GM18508 (cell line): Measurements from ENCODE around the gene TEKT3.

Experiments used
- ATAC-seq: cut with Tn5 transposase; IDR thresholded peaks from one replicate; pipeline ENCODE4 v1.9.1; 2021; ENCODE audit warnings: moderate number of reproducible peaks; ENCODE audit not compliant: insufficient read depth, unreplicated experiment

Gene TEKT3

DNA sequence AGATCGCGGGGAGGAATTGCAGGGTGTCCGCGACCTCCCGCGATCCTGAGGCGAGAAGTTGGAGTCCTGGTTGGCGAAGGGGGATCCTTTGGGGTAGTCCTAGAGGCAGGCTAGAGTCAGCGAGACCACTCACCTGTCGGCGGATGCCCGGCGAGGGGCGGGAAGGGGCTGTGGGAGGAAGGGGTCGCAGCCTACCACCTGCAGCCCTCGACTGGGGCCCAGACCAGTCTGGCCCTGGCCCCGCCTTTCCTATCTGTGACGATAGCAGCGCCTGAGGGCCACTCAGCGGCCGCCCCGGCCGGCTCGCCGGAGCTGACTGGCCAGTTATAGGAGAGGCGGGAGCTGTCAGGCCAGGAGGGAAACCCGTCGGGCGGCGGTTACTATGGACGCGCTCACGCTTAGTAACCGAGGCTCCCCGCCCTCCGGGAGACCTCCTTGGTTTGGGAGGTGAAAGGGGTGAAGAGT lies at the start of gene TEKT3:
Gene TEKT3, minus strand, starts transcription at position 213 of the 465 bp plus-strand sequence. CDS start 10,012 bp downstream, outside the sequence.
- no peak for ATAC-seq

DNA sequence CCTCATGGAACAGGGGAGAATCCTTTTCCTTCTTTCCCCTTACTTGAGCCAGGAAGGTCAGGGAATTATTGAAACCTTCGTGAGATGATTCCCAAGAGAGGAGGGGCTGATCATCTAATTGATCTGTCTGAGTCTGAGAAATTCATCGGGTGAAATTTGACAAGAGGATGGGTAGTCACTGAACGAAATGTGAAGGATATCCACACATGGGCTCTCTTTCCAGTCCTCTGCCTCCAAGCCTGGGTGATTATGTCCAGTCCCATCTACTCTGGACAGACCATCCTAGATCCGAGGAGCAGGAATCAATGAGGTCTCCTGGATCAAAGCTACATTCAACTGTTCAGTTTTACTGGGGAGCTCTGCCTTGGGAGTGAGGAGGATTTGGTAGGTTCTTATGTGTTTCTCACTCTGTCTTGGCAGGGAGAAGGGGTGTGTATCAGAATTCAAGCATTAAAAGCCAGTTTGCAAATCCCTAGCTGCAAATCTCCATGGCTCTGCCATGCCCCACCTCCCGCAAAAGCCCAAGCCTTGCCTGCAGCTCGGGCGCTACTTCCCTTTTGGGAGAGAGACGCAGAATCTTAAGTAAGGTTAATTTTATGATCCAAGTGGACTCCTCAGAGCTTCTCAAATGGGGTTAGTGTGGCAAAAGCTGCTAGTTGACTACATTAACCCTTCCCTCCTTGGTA lies 47.1 kb upstream of the TEKT3 start:
- ATAC-seq: no peak

DNA sequence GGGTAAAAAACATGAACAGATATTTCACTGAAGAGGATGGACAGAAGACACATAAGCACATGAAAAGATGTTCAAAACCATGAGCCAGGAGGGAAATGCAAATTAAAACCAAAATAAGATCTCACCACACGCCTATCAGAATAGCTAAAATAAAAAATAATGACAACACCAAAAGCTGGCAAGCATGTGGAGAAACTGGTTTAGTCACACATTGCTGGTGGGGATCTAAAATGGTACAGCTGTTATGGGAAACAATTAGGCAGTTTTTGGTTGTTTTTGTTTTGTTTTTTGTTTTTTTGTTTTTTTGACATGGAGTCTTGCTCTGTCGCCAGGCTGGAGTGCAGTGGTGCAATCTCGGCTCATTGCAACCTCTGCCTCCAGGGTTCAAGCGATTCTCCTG lies 44.7 kb upstream of the TEKT3 start:
- ATAC-seq: no peak

DNA sequence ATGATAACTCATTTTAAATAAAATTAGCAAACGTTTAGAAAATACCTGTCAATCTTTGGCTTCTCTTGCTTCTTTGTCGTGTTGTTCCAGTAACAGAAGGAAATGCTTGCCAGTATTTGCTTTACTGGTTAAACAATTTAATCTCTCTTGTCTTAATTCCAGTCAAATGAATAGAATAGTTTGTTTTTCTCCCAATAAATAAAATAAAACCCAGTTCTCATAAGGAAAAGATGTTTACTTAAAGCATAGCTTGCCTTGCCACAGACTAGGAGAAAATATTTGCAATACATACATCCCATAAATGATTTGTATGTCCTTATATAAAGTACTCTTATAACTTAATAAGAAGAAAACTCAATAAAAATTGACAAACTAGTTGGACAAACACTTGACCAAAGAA lies 43.9 kb upstream of the TEKT3 start:
- ATAC-seq: no peak

DNA sequence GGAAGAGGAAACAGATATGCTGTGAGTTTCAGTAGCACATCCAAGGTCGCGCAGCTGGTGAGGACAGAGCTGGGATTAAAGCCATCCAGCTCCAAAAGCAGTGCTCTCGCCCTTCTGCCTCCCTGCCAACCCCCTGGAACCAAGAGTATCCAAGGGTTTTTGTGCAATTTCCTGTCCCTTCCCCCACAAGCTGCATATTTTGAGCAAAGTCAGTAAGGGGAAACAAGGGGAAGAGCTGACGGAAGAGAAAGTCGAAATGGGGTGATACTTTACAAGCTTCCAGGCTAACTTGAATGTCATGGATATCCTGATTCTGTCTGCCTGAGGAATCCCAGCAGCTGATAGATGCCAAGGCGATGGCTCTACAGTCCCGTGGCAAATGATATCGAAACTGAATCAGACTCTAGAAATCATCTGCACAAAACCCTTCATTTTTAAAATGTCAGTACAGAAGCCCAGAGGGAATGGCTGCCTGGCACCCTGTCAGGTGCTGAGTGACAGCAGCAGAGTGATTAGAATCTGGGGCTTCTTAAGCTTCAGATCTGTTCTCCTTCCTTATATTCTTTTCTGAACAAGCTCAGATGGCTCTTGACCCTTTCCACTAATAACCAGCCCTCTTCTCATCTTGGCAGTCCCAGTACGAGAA lies 42.9 kb upstream of the TEKT3 start:
- no peak for ATAC-seq

DNA sequence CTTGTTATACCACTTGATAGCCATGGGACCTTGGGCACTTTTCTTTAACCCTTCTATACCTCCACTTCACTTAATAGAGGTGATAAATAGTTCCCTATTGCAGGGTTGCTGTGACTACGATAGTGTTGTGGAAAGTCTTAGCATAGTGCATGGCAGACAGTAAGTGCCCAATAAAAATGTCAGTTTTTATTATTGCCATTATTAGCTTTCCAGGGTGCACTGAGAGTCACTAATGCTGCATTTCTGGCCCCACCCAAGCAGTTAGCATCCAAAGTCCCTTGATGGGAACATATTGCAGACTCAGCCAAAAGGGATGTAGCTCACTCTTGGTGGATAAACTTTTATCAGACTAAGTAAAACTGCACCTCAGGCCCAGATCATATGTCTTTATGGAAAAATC lies 41.5 kb upstream of the TEKT3 start:
- no peak for ATAC-seq

DNA sequence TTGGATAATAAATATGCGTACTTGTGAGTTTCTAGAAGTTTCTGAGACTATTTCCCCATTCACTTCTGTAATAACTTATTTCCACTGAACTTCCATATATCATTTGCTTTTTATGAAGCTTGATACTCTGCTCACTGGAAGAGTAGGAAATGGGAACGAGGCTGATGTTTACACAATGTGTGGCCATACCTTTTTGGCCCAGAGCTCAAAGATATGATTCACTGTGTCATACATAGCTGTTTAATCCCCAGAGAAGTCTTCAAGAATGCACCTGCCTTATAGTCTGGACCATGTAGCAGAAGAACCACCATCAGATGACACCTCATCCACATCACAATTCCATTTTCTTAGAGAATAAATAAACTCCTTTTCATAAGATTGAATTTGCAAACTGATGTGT lies 40.3 kb upstream of the TEKT3 start:
- no peak for ATAC-seq

DNA sequence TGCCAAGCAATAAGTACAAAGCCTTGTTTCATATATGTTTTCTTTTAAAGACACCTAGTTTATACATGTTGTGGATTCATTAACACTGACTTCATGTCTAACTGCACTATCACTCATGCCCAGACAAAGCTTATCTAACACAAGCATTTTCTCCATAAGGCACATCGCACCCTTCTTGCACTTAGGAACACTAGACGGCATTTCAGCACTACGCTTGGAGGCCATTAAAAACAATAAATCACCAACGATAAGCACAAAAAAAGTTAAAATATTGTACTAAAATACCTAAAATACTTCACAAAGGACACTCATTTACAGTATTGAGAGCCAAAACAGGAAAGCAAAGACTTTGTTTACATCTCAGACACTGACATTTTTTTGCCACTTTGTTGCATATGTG lies 39.0 kb upstream of the TEKT3 start:
- ATAC-seq: no peak

DNA sequence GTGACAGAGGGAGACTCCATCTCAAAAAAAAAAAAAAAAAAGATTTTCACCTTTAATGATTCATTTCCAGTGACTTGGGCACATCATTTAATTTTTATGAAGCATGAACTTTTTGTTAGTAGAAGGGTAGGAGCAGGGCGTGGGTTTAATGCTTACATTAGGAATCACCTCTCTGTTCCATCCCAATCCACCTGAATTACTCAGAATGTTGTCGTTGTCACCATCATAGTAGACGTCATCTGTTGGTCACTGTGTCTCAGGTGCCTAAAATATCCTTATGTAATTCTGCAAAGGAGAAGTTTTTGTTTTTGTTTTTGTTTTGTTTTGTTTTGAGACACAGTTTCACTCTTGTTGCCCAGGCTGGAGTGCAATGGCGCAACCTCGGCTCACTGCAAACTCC lies 38.3 kb upstream of the TEKT3 start:
- ATAC-seq: no peak

DNA sequence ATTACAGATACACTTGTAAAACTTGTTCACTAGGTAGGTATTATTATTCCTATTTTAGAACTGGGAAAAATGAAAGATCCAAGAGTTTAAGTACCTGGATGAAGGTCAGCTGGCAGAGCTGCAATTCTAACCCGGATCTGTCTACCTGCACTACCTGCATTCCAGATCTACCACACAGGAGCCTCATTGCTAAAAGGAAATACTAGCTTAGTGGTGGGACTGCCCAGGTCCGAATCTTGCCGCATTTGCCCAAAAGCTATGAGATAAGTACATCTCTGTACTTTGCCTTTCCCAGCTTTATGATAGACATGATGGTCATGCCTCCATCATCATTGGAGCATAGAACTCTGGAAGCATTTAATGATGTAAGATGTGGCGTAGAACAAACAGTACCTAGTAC lies 36.8 kb upstream of the TEKT3 start:
- no peak for ATAC-seq

DNA sequence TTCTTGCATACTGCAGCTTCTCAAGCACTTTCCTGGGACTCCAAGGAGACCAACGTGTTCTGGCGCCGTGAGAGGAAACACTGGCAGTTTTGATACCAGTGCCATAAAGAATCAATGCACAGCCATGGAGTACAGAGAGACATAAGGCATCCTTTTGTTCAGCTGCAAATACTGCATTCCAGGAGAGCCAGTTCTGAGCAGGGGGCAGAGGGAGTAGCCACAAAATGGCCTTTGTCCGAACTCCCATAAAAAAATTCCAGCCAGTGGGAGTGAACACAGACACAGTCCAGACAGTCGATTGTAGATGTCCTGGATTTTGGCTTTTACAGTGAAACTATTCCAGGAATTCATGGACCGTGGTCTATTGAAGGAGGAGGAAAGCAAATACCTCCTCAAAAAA lies 36.2 kb upstream of the TEKT3 start:
- no peak for ATAC-seq

DNA sequence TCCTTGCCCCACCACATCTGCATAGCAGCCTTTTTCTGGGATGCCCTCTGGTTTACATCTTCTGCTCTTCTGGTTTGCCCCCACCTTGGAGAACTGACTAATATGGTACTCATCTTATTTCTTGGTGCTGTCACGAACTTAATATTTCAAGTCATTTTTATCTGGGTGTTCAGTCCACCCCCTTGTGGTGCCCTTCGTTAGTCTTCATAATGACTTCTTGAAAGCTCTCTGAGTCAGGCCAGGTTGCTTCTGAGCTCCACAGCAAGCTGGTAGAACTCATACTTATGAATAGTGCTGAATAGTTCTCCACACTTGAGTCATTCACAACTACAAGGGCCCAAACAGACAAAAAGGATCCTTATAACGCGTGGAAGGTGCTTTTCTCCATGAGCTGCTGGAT lies 35.8 kb upstream of the TEKT3 start:
- no peak for ATAC-seq

DNA sequence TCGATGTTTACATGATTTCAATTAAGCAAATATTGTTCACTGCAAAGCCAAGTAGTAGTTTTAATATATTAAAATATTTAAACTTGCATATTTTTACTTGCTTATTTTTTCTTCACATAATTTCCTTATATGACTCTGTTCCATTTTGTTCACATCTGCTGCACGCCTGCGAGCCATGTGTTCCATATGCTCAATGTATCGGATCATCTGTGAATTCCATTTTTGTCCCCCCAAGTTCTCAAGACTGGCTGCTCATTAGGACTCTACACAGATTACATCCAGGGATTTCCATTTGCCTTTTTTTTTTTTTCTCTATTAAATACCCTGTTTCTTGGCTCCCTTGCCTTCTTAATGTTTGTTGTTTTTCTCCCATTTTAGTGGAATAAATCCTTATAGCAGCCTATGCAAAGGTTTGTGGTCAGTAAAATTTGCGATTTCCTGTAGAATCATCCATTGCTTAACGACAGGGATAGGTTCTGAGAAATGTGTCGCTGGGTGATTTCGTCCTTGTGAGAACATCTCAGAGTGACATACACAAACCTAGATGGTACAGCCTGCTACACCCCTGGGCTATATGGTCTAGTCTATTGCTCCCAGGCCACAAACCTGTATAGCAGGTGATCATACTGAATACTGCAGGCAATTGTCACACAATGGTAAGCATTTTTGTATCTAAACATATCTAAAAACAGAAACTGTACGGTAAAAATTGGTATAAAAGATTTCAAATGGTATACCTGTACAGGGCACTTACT lies 30.2 kb upstream of the TEKT3 start:
- no peak for ATAC-seq

DNA sequence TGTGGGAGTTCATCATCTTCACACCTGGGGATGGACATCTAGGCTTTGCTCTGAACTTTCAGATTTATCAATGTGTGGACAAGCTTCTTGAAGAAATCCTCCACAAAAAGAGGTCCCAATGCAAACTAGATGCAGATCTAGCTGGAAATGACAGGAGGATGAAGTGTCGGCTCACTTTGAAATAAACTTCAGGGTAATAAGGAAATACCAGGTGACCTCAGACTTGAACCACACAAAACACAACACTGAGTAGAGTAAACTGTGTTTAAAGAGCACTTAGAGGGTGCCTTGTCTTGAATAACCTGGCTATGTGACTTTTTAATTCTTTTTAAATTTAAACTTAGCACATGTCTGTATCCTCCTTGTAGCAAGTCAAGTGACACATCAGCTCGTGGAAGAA lies 27.2 kb upstream of the TEKT3 start:
- no peak for ATAC-seq

DNA sequence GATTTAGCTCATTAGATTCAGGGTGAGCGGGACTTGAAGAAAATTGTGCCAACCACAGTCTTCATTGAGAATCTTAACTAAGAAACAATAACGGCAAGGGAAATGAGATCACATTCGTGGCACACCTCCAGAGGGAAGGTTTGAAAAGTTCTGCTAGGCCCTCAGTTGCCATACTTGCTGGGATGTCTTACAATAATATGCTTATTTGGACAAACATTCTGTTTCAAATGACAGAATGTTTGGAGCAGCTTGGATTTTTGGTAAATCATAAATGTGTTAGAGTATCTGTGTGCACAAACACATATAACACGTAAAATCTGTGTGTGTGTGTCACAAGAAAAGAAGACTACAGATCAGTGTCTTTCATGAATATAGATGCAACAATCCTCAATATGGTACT lies 24.6 kb upstream of the TEKT3 start:
- no peak for ATAC-seq

DNA sequence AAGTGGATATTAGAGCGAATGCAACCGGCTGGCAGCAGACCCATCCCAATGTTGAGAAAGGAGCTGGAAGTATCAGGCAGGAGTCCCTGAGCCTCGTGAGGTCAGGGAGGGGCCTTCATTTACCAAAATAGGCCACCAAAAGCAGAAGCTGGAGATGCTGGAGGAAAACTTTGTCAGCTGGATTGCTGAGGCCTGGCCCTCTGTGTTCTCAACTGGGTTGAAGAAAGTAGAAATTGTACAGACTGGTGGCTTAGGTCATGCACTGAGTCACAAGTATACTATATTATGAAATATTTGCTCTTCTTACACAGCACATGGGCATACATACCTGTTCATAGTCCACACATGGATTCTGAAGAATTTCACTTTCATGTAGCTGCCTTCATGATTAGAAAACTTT lies 23.2 kb upstream of the TEKT3 start:
- ATAC-seq: no peak

DNA sequence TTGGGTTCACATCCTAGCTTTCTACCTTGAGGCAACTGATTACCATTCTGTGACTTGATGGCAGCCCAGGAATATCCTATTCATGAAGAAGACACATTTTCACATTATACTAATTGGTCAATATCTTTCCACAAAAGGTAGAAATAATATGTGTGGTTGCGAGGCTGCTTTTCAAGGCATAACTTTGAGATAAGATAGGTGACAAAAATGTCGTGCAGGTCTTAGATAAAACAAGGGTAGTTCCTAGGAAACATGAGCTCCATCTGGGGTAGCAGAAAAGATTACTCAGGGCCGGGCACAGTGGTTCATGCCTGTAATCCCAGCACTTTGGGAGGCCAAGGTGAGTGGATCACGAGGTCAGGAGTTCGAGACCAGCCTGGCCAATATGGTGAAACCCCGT lies 22.3 kb upstream of the TEKT3 start:
- ATAC-seq: no peak

DNA sequence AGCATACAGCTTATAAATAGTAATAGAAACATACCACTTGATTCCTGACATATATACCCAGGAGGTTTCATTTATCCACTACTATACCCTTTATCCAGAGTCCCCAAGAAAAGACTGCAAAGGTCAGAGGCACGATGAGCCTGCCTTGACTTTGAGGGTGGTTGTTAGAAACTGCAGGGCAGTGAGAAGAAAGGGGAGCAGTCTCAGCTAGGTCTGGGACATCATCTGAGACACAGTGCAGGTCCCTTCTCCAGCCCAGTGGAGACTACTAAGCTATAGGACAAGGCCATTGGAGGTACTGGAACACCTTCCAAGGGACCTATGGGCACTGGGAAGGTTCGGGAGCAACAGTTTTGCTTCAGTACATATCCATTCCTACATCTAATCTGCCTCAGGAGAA lies 20.2 kb upstream of the TEKT3 start:
- no peak for ATAC-seq

DNA sequence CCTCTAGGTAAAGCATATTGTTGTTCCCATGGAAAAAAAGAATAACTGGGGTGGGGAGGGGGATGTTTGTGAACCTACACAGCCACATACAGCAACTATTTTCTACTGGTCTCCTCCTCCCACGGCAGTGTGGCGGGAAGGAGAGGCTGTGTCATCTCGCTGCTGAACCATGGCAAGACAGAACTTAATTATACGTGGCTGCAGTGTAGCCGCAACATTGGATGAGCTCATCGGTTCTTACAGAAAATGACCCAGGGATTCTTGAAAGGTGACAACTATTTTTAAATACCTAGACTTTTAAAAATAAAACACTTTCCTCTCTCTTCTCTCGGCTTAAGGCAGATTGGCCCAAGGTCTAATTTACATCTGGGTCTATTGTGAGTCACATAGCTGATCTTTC lies 19.8 kb upstream of the TEKT3 start:
- no peak for ATAC-seq

DNA sequence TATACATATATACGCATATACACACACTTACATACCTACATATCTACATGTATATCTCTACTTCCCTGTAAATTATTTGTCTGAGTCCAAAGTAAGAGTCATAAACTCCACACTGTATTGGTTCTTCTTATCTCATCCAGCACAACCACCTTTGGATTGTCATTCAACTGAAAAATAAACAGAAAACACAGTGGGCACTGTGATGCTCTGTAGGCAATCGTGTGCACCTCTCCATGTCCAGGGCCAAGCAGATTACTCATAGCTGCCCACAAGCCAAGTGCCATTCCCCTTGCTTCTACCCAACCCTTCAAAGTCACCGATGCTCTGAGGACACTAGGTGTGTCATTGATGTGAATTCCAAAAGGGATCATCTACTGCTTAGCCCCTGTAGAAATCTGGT lies 12.9 kb upstream of the TEKT3 start:
- ATAC-seq: no peak

DNA sequence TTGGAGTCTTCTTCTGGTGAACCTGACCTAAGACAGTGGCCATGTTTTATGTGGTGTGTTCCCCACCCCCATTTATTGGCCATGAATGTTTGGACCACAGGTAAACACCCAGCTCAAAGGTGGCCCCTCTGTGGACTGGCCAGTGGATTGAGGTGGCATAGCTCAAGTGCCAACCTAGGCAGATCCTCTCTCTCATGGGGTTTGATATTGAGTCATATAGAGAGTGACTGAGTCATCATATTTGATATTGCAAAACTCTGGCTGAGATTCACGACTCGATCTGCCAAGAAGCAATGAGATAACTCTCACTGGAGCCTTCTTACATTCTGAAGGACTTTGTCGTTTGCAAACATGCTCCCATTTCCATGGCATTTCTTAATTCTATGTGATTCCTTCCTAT lies 10.5 kb upstream of the TEKT3 start:
- no peak for ATAC-seq

DNA sequence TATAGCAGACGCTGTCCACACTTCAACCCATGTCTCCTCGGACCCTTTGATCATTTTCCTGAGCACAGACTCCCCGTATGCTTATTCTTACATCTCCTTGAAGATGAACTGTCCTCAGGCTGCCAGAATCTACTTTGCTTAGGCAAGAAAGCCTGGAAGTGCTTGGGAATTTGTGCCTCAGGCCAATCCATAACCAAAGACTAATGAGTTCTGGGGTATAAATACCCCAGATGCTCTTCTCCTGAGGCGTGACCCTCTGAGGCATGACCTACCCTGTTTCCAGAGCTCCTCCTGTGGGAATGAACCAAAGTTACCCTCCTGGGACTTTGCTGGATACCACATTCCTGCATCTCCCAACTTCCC lies 10.1 kb upstream of the TEKT3 start:
- ATAC-seq: no peak
